Right lobe of liver (tissue), 6 donors: Measurements from ENCODE around the gene FREM1. TPM values are rescaled to one million over a fixed set of nuclear protein-coding genes. Genes with fewer than 3 reads are reported as not detected.
A peak's percentile ranks its signal among the peaks of the same experiment; 100 is the strongest.

Experiments used
- ATAC-seq, 4 donors: fragments of 200-7000 bp; cut with Tn5 transposase; one replicate each; pipeline ENCODE4 v1.9.1; 2020; ENCODE audit warnings: mild to moderate bottlenecking in 4 of 4, moderate library complexity in 4 of 4
- DNase-seq, 3 donors: peaks; one replicate each; pipeline ENCODE4 v3.0.0-alpha.2; 2020
- H3K27ac ChIP-seq, 3 donors: fragments of 200-600 bp; one replicate each; pipeline ENCODE4 v1.8.0; 2022
- H3K27me3 ChIP-seq, 2 donors: fragments of 200-600 bp; one replicate each; pipeline ENCODE4 v1.8.0; 2022
- H3K36me3 ChIP-seq, 4 donors: fragments of 200-600 bp; sonication (generic) in 1 of 4; one replicate each; pipeline versions ENCODE4 v1.5.1 to v1.8.0; 2017 to 2022; ENCODE audit warnings: control low read depth in 1 of 4
- H3K4me1 ChIP-seq, 4 donors: fragments of 200-600 bp; sonication (generic) in 1 of 4; one replicate each; pipeline versions ENCODE4 v1.5.1 to v1.8.0; 2017 to 2022; ENCODE audit warnings: control low read depth in 1 of 4
- H3K4me3 ChIP-seq, 3 donors: fragments of 200-600 bp; one replicate each; pipeline ENCODE4 v1.8.0; 2022
- H3K9me3 ChIP-seq, 4 donors: fragments of 200-600 bp; sonication (generic) in 1 of 4; one replicate each; pipeline versions ENCODE4 v1.5.1 to v1.8.0; 2017 to 2022; ENCODE audit warnings: control low read depth in 1 of 4
- CTCF ChIP-seq, 4 donors: fragments of 200-600 bp in 3 of 4; fragments of 450-650 bp in 1 of 4; IDR thresholded peaks; one replicate each; pipeline versions ENCODE4 v1.5.1 to v1.8.0; 2016 to 2022; ENCODE audit warnings: antibody characterized with exemption in 4 of 4, mild to moderate bottlenecking in 2 of 4
- POLR2A ChIP-seq: fragments of 450-650 bp; IDR thresholded peaks from one replicate; pipeline ENCODE4 v1.6.1; 2017; ENCODE audit warnings: antibody characterized with exemption, mild to moderate bottlenecking
- WGBS: methylation state at CpG from one replicate; pipeline ENCODE4 v1.1.6; 2018; ENCODE audit warnings: low coverage, low lambda C conversion rate; ENCODE audit not compliant: insufficient coverage; ENCODE audit errors: missing lambda C conversion rate; 5-methylcytosine and 5-hydroxymethylcytosine counted together
- intact Hi-C, 2 donors: fragments of 100-400 bp; cut with DNase I; formaldehyde crosslinking; loops; one replicate each; pipeline versions ENCODE4 v1.11.2 to v1.14.1; 2022
- total RNA-seq, 6 experiments: library from RNA; depleted of rRNA in 2 of 6; stranded (reverse); fragments of >200 nt in 2 of 6; fragmentation: NEBNext Ultra II Directional in 3 of 6; extraction: Animal tissue kit (Norgen Biotek cat#: 25700) in 3 of 6; gene quantifications; one replicate each; pipeline versions ENCODE4 v1.1.0 to v1.2.4, GENCODE V29; 2016 to 2023
- donor health status: DM: no; HTN: yes; CAD: no.
- donor health status: DM: no; HTN: no; CAD: no.
- donor health status: DM: no; HTN: no; CAD: no.
- donor health status: DM: no; HTN: yes; CAD: no.
- donor health status: DM: no; HTN: yes; CAD: no.

Gene FREM1
- total RNA-seq, 6 experiments from 2014 or later: 0.12 to 2.6 (median 1.1) TPM

DNA sequence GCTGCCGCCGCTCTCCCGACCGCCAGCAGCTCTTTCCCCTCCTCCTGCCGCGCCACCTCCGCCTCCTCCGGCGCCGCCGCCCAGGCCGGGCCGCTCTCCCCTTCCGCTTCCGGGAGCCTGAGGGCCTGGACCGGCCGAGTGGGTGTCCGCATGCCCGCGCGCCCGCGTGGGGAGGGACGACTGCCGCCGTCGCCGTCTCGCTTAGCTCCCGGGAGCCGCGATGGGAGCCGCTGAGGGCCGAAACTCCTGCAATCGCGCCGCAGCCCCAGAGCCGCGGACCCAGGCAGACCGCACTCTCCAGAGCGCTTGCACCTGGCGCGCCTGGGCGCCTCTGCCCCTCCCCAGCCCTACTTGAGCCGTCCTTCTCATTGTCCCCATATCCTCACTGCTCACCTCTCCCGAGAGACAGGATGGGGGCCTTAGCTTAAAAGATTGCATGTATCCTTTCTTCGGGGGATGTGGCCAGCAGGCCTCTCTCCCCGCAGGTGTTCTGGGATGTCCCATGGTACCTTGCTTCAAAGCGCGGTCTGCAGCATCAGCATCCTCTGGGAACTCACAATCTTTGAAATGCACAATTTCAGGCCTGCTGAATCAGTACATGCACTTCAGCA is 216.9 kb downstream of the FREM1 start, which contains the start of gene ZDHHC21:
TSS of gene ZDHHC21 (minus strand) at position 182 of the 611 bp plus-strand sequence. CDS start 19,092 bp downstream, outside the sequence.
- H3K4me1 ChIP-seq: peaks cover 0 to 7% (median 0%) of the 10 kb centered on the region in 4 donors
- DNase-seq: peak; percentile 81 to 87 (median 83)
- WGBS: 10% methylated on average over 2 of the region's 50 CpGs
- H3K36me3 ChIP-seq: peaks cover 0 to 5% (median 0%) of the 10 kb centered on the region in 4 donors
- TF ChIP-seq POLR2A: no peak
- TF ChIP-seq CTCF (IDR thresholded peaks at IDR 0.05): no peak
- intact Hi-C loops: no loop called here
- H3K9me3 ChIP-seq: no peaks in the 10 kb centered on the region
- ATAC-seq: peak; percentile 96 to 98 (median 98)
- peak within 1 kb of the TSS; percentile 80 to 91 (median 81) for H3K4me3 ChIP-seq
- no peaks in the 10 kb centered on the region for H3K27me3 ChIP-seq
- H3K27ac ChIP-seq: peak within 1 kb of the TSS; percentile 35 to 39 (median 36)

DNA sequence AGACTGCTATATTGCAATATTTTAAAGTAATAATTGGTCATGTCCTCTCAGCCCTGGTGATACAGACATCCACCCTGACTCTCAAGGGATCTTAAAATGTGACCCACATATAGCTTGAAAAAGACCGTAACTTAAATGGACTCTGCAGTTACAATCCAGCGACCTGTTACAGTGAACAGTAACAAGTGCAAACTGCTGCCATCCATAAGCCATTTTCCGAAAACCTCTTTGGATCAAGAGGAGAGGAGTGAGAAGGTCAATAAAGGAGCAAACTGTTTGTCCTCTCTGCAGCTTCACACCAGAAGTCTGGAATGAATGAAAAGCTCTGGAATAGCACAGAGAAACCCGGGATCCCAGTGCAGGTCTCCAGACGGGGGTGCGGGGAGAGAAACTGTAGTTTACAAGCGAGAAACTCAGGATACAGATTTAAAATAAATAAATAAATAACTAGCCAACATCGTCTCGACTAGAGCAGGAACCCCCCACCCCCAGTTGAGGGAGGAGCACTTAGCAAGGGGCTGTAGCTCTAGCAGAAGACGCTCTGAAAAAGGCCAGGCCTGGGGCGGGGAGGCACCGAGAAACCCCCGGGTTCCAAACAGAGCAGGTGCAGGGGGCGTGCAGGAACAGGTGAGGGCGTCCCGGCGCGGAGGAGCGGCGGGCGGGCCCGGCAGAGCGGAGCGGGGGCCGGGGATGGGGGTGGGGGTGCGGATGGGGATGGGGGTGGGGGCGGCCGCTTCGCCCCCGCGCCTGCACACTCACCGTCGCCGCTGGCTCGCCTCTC is 217.6 kb downstream of the FREM1 start:
- intact Hi-C loops: no loop called here
- ATAC-seq (peak; percentile 51 to 73 (median 66)), DNase-seq (no peak)
- Histone ChIP-seq H3K4me1 (peaks cover 0 to 7% (median 0%) of the 10 kb centered on the region in 4 donors), H3K9me3 (no peaks in the 10 kb centered on the region), H3K36me3 (peaks cover 0 to 9% (median 0%) of the 10 kb centered on the region in 4 donors), H3K4me3 (peak overlapping the region; percentile 80 to 91 (median 81)), H3K27ac (peak overlapping the region; percentile 35 to 39 (median 36)), H3K27me3 (no peaks in the 10 kb centered on the region)
- TF ChIP-seq CTCF (IDR thresholded peaks at IDR 0.05) (no peak), POLR2A (no peak)
- 2% methylated on average over 11 of the region's 35 CpGs for WGBS

GRCh38 chr9:14690948-14691730 is 219.1 kb downstream of the FREM1 start:
- Histone ChIP-seq H3K27me3 (no peaks in the 10 kb centered on the region), H3K27ac (no peak overlapping the region), H3K36me3 (peaks cover 0 to 9% (median 0%) of the 10 kb centered on the region in 4 donors), H3K9me3 (no peaks in the 10 kb centered on the region), H3K4me1 (peaks cover 0 to 7% (median 0%) of the 10 kb centered on the region in 4 donors), H3K4me3 (no peak overlapping the region)
- intact Hi-C loops: no loop called here
- 83% methylated on average over 7 of the region's 7 CpGs for WGBS
- ATAC-seq: no peak
- no peak for DNase-seq
- TF ChIP-seq CTCF (IDR thresholded peaks at IDR 0.05) (no peak), POLR2A (no peak)

DNA sequence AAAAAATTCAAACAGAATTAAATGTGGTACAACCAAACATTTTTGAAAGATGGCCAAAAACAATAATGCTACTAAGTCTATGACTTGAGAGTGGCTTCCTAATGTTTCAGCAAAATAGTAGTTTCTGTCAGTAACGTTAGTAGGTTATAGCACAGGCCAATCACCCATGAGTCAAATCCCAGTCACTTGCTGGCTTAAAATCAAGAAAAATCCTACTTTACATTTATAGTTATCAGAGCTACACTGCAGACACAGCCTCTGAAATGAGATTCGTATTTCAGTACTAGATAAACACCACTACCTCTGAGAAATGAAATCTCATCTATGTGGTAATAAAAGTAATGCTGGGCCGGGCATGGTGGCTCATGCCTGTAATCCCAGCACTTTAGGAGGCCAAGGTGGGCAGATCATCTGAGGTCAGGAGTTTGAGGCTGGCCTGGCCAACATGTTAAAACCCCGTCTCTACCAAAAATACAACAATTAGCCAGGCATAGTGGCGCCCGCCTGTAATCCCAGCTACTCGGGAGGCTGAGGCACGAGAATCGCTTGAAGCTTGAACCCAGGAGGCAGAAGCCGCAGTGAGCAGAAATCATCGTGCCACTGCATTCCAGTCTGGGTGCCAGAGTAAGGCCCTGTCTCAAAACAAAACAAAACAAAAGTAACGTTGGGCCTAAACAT is 223.0 kb downstream of the FREM1 start:
- 82% methylated on average over 6 of the region's 12 CpGs for WGBS
- no peaks in the 10 kb centered on the region for H3K27me3 ChIP-seq
- intact Hi-C loops: no loop called here
- peaks cover 0 to 3% (median 0%) of the 10 kb centered on the region in 4 donors for H3K4me1 ChIP-seq
- H3K4me3 ChIP-seq: no peak overlapping the region
- TF ChIP-seq POLR2A (no peak), CTCF (IDR thresholded peaks at IDR 0.05) (no peak)
- DNase-seq (no peak), ATAC-seq (no peak)
- no peak overlapping the region for H3K27ac ChIP-seq
- H3K36me3 ChIP-seq: peaks cover 0 to 9% (median 0%) of the 10 kb centered on the region in 4 donors
- H3K9me3 ChIP-seq: no peaks in the 10 kb centered on the region
